HG02938 (cell line): ENCODE measurements around the gene CREBBP.

Experiments
- ATAC-seq: cut with Tn5 transposase; IDR thresholded peaks from one replicate; pipeline ENCODE4 v1.9.1; 2021; ENCODE audit warnings: mild to moderate bottlenecking, moderate library complexity; ENCODE audit not compliant: unreplicated experiment

Gene CREBBP

GRCh38 chr16:3825103-3825502 is 55.4 kb downstream of the CREBBP start:
- ATAC-seq, result no peak

- ATAC-seq, result no peak
These were observed 56.3 kb downstream of the CREBBP start for GRCh38 chr16:3824121-3824795.

- ATAC-seq, result no peak
These were observed 57.1 kb downstream of the CREBBP start for GRCh38 chr16:3823427-3823826.

GRCh38 chr16:3822366-3823045 is 58.0 kb downstream of the CREBBP start:
- no peak for ATAC-seq

GRCh38 chr16:3821184-3821583 is 59.3 kb downstream of the CREBBP start:
- ATAC-seq, result no peak

- no peak for ATAC-seq
These were observed 60.5 kb downstream of the CREBBP start for GRCh38 chr16:3819746-3820724.

- ATAC-seq, result no peak
These were observed 61.4 kb downstream of the CREBBP start for GRCh38 chr16:3819175-3819527.

GRCh38 chr16:3816326-3816725 is 64.2 kb downstream of the CREBBP start:
- no peak for ATAC-seq

- ATAC-seq, result no peak
These were observed 65.8 kb downstream of the CREBBP start for GRCh38 chr16:3814755-3815154.

- ATAC-seq, result no peak
These were observed 67.9 kb downstream of the CREBBP start for GRCh38 chr16:3812469-3813172.

GRCh38 chr16:3810818-3811217 is 69.7 kb downstream of the CREBBP start:
- ATAC-seq, result no peak

GRCh38 chr16:3810198-3810664 is 70.3 kb downstream of the CREBBP start:
- no peak for ATAC-seq

- ATAC-seq, result no peak
These were observed 72.0 kb downstream of the CREBBP start for GRCh38 chr16:3808308-3809063.

- no peak for ATAC-seq
These were observed 72.9 kb downstream of the CREBBP start for GRCh38 chr16:3807425-3808123.

GRCh38 chr16:3804426-3805016 is 76.0 kb downstream of the CREBBP start:
- ATAC-seq, result no peak

GRCh38 chr16:3800477-3801270 is 79.8 kb downstream of the CREBBP start:
- no peak for ATAC-seq

GRCh38 chr16:3800019-3800418 is 80.5 kb downstream of the CREBBP start:
- no peak for ATAC-seq

GRCh38 chr16:3799354-3799753 is 81.2 kb downstream of the CREBBP start:
- ATAC-seq, result no peak
